Measurements from ENCODE around the gene CCR2.
"Not testable (repeated sequence)": the region's sequence is repeated elsewhere in the genome, so short reads cannot be mapped to it uniquely, and the experiment has no call there.

The CCR2 gene

GRCh38 chr3:46353647-46354410 lies at the start of gene CCR2:
Gene CCR2 (plus strand): TSS chr3:46354111. CDS start chr3:46357528, 3,417 bp downstream.
- DNase-seq, result no peak
- no peak for TF ChIP-seq GATA1 (IDR thresholded peaks at IDR 0.05; ENCODE audit: low read depth, low read length)
- TF ChIP-seq POLR2A (IDR thresholded peaks at IDR 0.05; ENCODE audit: low read length), result no peak

GRCh38 chr3:46304739-46305138 lies 49.2 kb upstream of the CCR2 start:
- TF ChIP-seq POLR2A (IDR thresholded peaks at IDR 0.05; ENCODE audit: low read length) (no peak), GATA1 (IDR thresholded peaks at IDR 0.05; ENCODE audit: low read depth, low read length) (no peak)
- DNase-seq, result no peak

- TF ChIP-seq POLR2A (IDR thresholded peaks at IDR 0.05; ENCODE audit: low read length), result no peak
- TF ChIP-seq GATA1 (IDR thresholded peaks at IDR 0.05; ENCODE audit: low read depth, low read length), result no peak
- DNase-seq, result no peak
Observed at GRCh38 chr3:46312991-46313390, 40.9 kb upstream of the CCR2 start.

GRCh38 chr3:46314517-46314916 lies 39.4 kb upstream of the CCR2 start:
- TF ChIP-seq POLR2A (IDR thresholded peaks at IDR 0.05; ENCODE audit: low read length) (no peak), GATA1 (IDR thresholded peaks at IDR 0.05; ENCODE audit: low read depth, low read length) (no peak)
- no peak for DNase-seq

GRCh38 chr3:46316206-46316605 lies 37.7 kb upstream of the CCR2 start:
- no peak for DNase-seq
- TF ChIP-seq GATA1 (IDR thresholded peaks at IDR 0.05; ENCODE audit: low read depth, low read length) (no peak), POLR2A (IDR thresholded peaks at IDR 0.05; ENCODE audit: low read length) (no peak)

GRCh38 chr3:46318207-46318927 lies 35.5 kb upstream of the CCR2 start:
- no peak for DNase-seq
- TF ChIP-seq GATA1 (IDR thresholded peaks at IDR 0.05; ENCODE audit: low read depth, low read length), result no peak
- no peak for TF ChIP-seq POLR2A (IDR thresholded peaks at IDR 0.05; ENCODE audit: low read length)

GRCh38 chr3:46321461-46322104 lies 32.3 kb upstream of the CCR2 start:
- no peak for TF ChIP-seq POLR2A (IDR thresholded peaks at IDR 0.05; ENCODE audit: low read length)
- no peak for TF ChIP-seq GATA1 (IDR thresholded peaks at IDR 0.05; ENCODE audit: low read depth, low read length)

GRCh38 chr3:46324036-46324435 lies 29.9 kb upstream of the CCR2 start:
- TF ChIP-seq POLR2A (IDR thresholded peaks at IDR 0.05; ENCODE audit: low read length) (no peak), GATA1 (IDR thresholded peaks at IDR 0.05; ENCODE audit: low read depth, low read length) (no peak)

More at GRCh38 chr3:46321461-46322104, 32.3 kb upstream of the CCR2 start:
- DNase-seq, result no peak

GRCh38 chr3:46325645-46326300 lies 28.1 kb upstream of the CCR2 start:
- no peak for DNase-seq
- no peak for TF ChIP-seq GATA1 (IDR thresholded peaks at IDR 0.05; ENCODE audit: low read depth, low read length)
- TF ChIP-seq POLR2A (IDR thresholded peaks at IDR 0.05; ENCODE audit: low read length), result no peak

More at GRCh38 chr3:46324036-46324435, 29.9 kb upstream of the CCR2 start:
- no peak for DNase-seq

GRCh38 chr3:46330676-46331075 lies 23.2 kb upstream of the CCR2 start:
- DNase-seq, result not testable (repeated sequence)

- no peak for DNase-seq
- TF ChIP-seq GATA1 (IDR thresholded peaks at IDR 0.05; ENCODE audit: low read depth, low read length) (no peak), POLR2A (IDR thresholded peaks at IDR 0.05; ENCODE audit: low read length) (no peak)
Observed at GRCh38 chr3:46334741-46335478, 19.0 kb upstream of the CCR2 start.

- no peak for DNase-seq
- TF ChIP-seq POLR2A (IDR thresholded peaks at IDR 0.05; ENCODE audit: low read length), result no peak
- no peak for TF ChIP-seq GATA1 (IDR thresholded peaks at IDR 0.05; ENCODE audit: low read depth, low read length)
Observed at GRCh38 chr3:46335541-46335940, 18.4 kb upstream of the CCR2 start.

GRCh38 chr3:46337911-46338310 lies 16.0 kb upstream of the CCR2 start:
- TF ChIP-seq POLR2A (IDR thresholded peaks at IDR 0.05; ENCODE audit: low read length) (no peak), GATA1 (IDR thresholded peaks at IDR 0.05; ENCODE audit: low read depth, low read length) (no peak)
- DNase-seq, result no peak
